BE2C (cell line): ENCODE results near the gene KCNJ10.

Experiments
- DNase-seq: peaks from one replicate; pipeline ENCODE4 v3.0.0-alpha.2; 2020
- H3K27me3 ChIP-seq: fragments of 250-450 bp; sonication (Bioruptor Pico); 2 replicates; pipeline ENCODE4 v1.5.1; 2020; ENCODE audit warnings: mild to moderate bottlenecking
- H3K36me3 ChIP-seq: fragments of 250-450 bp; sonication (Bioruptor Pico); 2 replicates; pipeline ENCODE4 v1.5.1; 2020; ENCODE audit warnings: mild to moderate bottlenecking
- H3K4me1 ChIP-seq: fragments of 250-450 bp; sonication (Bioruptor Pico); 2 replicates; pipeline ENCODE4 v1.5.1; 2020
- H3K4me3 ChIP-seq: 2 replicates; pipeline ENCODE4 v1.5.1; 2011; ENCODE audit warnings: low read depth, low read length
- H3K9me3 ChIP-seq: fragments of 250-450 bp; sonication (Bioruptor Pico); 2 replicates; pipeline ENCODE4 v1.5.1; 2020
- CTCF ChIP-seq: IDR thresholded peaks from 2 replicates; pipeline ENCODE4 v1.5.1; 2012; ENCODE audit warnings: mild to moderate bottlenecking, low read depth, low read length

KCNJ10 gene

GRCh38 chr1:160101717-160102522 is 32.0 kb upstream of the KCNJ10 start:
- no peak for TF ChIP-seq CTCF
- no peak for DNase-seq
- H3K36me3 ChIP-seq: no peaks in the 10 kb centered on the region
- peaks cover 4% of the 10 kb centered on the region for H3K4me1 ChIP-seq
- no peaks in the 10 kb centered on the region for H3K9me3 ChIP-seq
- no peaks in the 10 kb centered on the region for H3K27me3 ChIP-seq
- no peak overlapping the region for H3K4me3 ChIP-seq

- peak; percentile 87 for DNase-seq
- Histone ChIP-seq H3K4me1 (peaks cover 4% of the 10 kb centered on the region), H3K4me3 (peak overlapping the region; percentile 37), H3K36me3 (no peaks in the 10 kb centered on the region), H3K27me3 (no peaks in the 10 kb centered on the region), H3K9me3 (no peaks in the 10 kb centered on the region)
- peak; percentile 97 for TF ChIP-seq CTCF
These were observed 31.2 kb upstream of the KCNJ10 start for GRCh38 chr1:160101037-160101716.

DNA sequence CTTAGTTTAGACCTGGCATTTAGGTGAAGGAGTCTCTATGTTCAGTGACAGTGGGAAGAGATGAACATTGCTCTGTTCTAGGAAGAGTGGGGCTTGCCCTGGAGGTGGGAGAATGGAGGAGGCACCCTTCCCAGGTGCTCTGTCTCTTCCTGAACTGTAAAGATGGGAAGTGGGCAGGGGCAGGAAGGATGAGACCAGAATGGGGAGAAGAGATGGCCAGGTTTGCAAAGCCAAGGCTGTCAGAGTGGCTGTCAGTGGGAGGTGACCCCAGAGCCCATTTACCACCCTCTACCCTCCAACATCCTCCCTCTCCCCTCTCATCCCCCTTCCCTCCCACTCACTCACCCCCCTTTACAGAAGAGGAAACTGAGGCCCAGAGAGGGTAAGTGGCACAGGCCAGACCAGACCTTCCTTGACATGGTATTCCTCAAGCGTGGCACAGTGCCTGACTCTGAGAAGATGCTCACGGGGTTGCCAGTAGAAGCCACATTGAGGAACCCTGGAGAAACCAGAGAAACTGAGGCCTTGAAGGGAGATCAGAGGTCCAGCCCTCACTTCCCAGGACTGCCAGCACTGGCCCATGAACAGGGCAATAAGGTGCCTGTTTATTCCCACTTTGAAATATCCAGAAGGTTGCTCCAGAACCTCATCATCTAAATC is 29.9 kb upstream of the KCNJ10 start:
- no peak for DNase-seq
- peaks cover 4% of the 10 kb centered on the region for H3K4me1 ChIP-seq
- H3K4me3 ChIP-seq: no peak overlapping the region
- no peaks in the 10 kb centered on the region for H3K27me3 ChIP-seq
- H3K9me3 ChIP-seq: no peaks in the 10 kb centered on the region
- no peak for TF ChIP-seq CTCF
- no peaks in the 10 kb centered on the region for H3K36me3 ChIP-seq

GRCh38 chr1:160098852-160099561 is 29.0 kb upstream of the KCNJ10 start:
- no peaks in the 10 kb centered on the region for H3K36me3 ChIP-seq
- H3K9me3 ChIP-seq: no peaks in the 10 kb centered on the region
- no peak for TF ChIP-seq CTCF
- no peaks in the 10 kb centered on the region for H3K27me3 ChIP-seq
- H3K4me1 ChIP-seq: peaks cover 4% of the 10 kb centered on the region
- H3K4me3 ChIP-seq: peak overlapping the region; percentile 48
- DNase-seq: peak; percentile 98

- TF ChIP-seq CTCF: no peak
- no peaks in the 10 kb centered on the region for H3K9me3 ChIP-seq
- DNase-seq: peak; percentile 89
- no peaks in the 10 kb centered on the region for H3K27me3 ChIP-seq
- H3K36me3 ChIP-seq: no peaks in the 10 kb centered on the region
- H3K4me1 ChIP-seq: peaks cover 4% of the 10 kb centered on the region
- H3K4me3 ChIP-seq: peak within 1 kb of the TSS; percentile 65
These were observed 28.2 kb upstream of the KCNJ10 start, which contains the start of gene IGSF8 for GRCh38 chr1:160097911-160098851. Gene IGSF8 (minus strand): TSS chr1:160098619. CDS start chr1:160098472, 147 bp downstream.
